Thyroid gland (tissue), 4 donors: Measurements from ENCODE around the gene C3orf38.

ENCODE experiments used
- CTCF ChIP-seq, 6 experiments: fragments of 200-600 bp in 3 of 6; fragments of 450-650 bp in 3 of 6; sonication (generic) in 3 of 6; IDR thresholded peaks; one replicate each; pipeline ENCODE4 v1.5.1; 2016 to 2019; ENCODE audit warnings: antibody characterized with exemption in 6 of 6, mild to moderate bottlenecking in 2 of 6, inconsistent platforms in 1 of 6, moderate library complexity in 1 of 6
- POLR2A ChIP-seq, 2 donors: fragments of 450-650 bp; IDR thresholded peaks; one replicate each; pipeline ENCODE4 v1.6.1; 2017; ENCODE audit warnings: antibody characterized with exemption in 2 of 2, mild to moderate bottlenecking in 2 of 2, moderate library complexity in 1 of 2

GRCh38 chr3:88149101-88149508 is 654 bp upstream of the C3orf38 start:
- no peak for TF ChIP-seq CTCF (IDR thresholded peaks at IDR 0.05)
- no peak for TF ChIP-seq POLR2A (IDR thresholded peaks at IDR 0.05)
